H1 (cell line): ENCODE data around the gene USH2A. TPM values are rescaled to one million over a fixed set of nuclear protein-coding genes. Genes with fewer than 3 reads are reported as not detected.

Source experiments
- CTCF ChIA-PET: fragments of 300-600 bp; sonication (Branson Sonifier 250); formaldehyde crosslinking; loops from one replicate; lab custom pipeline; 2021; ENCODE audit not compliant: partially characterized antibody; lab: Charles Lee
- POLR2A ChIA-PET: fragments of 300-600 bp; sonication (Branson Sonifier 250); formaldehyde crosslinking; loops from one replicate; lab custom pipeline; 2021; ENCODE audit warnings: inconsistent platforms; ENCODE audit not compliant: partially characterized antibody; lab: Charles Lee
- DNase-seq, 2 experiments: peaks; one replicate each; pipeline versions ENCODE4 v3.0.0 to v3.0.0-alpha.2; 2010 to 2022; ENCODE audit warnings: low spot score in 2 of 2, low read depth in 1 of 2, mixed read lengths in 1 of 2
- FAIRE-seq: peaks from 2 replicates; lab custom pipeline; 2011; peaks lifted over from hg19 to GRCh38; lab: Jason Lieb, UNC
- H2AFZ ChIP-seq: 2 replicates; pipeline ENCODE4 v1.8.1; 2012; ENCODE audit warnings: low read length, inconsistent platforms
- H2AK5ac ChIP-seq: 2 replicates; pipeline ENCODE4 v1.6.1; 2013; ENCODE audit warnings: low read depth, low read length
- H2BK120ac ChIP-seq: replicated peaks from 2 replicates; pipeline ENCODE3; 2013; ENCODE audit warnings: low read depth, low read length, inconsistent platforms
- H2BK12ac ChIP-seq: 2 replicates; pipeline ENCODE4 v1.6.1; 2013; ENCODE audit warnings: low read depth, low read length
- H2BK15ac ChIP-seq: 2 replicates; pipeline ENCODE4 v1.6.1; 2013; ENCODE audit warnings: low read length
- H2BK20ac ChIP-seq: 2 replicates; pipeline ENCODE4 v1.6.1; 2013; ENCODE audit warnings: low read length
- H2BK5ac ChIP-seq: 2 replicates; pipeline ENCODE4 v1.6.1; 2013; ENCODE audit warnings: low read depth, low read length
- H3K14ac ChIP-seq: 2 replicates; pipeline ENCODE4 v1.6.1; 2013; ENCODE audit warnings: inconsistent platforms; ENCODE audit not compliant: insufficient read length
- H3K18ac ChIP-seq: 2 replicates; pipeline ENCODE4 v1.6.1; 2013; ENCODE audit warnings: low read length; ENCODE audit errors: extremely low read depth
- H3K23ac ChIP-seq: 2 replicates; pipeline ENCODE4 v1.6.1; 2013; ENCODE audit warnings: inconsistent platforms; ENCODE audit not compliant: insufficient read length
- H3K23me2 ChIP-seq: 2 replicates; pipeline ENCODE4 v1.6.1; 2013; ENCODE audit warnings: low read depth, low read length
- H3K27ac ChIP-seq: 2 replicates; pipeline ENCODE4 v1.6.1; 2011; ENCODE audit warnings: low read depth, low read length, inconsistent platforms
- H3K27me3 ChIP-seq, 4 experiments: replicated peaks in 1 of 4; 1 replicate in 1 of 4; 2 replicates in 3 of 4; pipeline versions ENCODE4 v1.6.1 to v1.8.1; 2011 to 2013; ENCODE audit warnings: low read length in 3 of 4, mild to moderate bottlenecking in 3 of 4, inconsistent platforms in 2 of 4, mixed read lengths in 2 of 4, moderate library complexity in 1 of 4; ENCODE audit not compliant: control insufficient read depth in 3 of 4, insufficient read depth in 3 of 4; ENCODE audit errors: extremely low read depth in 1 of 4
- H3K36me3 ChIP-seq, 4 experiments: 2 replicates each; pipeline versions ENCODE4 v1.6.1 to v1.8.1; 2011 to 2013; ENCODE audit warnings: mild to moderate bottlenecking in 4 of 4, low read length in 3 of 4, moderate library complexity in 2 of 4, control low read depth in 1 of 4, inconsistent platforms in 1 of 4; ENCODE audit not compliant: insufficient read depth in 4 of 4, control insufficient read depth in 2 of 4
- H3K4ac ChIP-seq: replicated peaks from 2 replicates; pipeline ENCODE3; 2013; ENCODE audit warnings: low read length, low read depth, mixed read lengths, inconsistent platforms; ENCODE audit not compliant: insufficient read length
- H3K4me1 ChIP-seq, 4 experiments: replicated peaks in 1 of 4; 1 replicate in 1 of 4; 2 replicates in 3 of 4; pipeline versions ENCODE4 v1.6.1 to v1.8.1; 2011 to 2013; ENCODE audit warnings: low read length in 3 of 4, inconsistent platforms in 2 of 4, mixed read lengths in 1 of 4; ENCODE audit not compliant: insufficient read depth in 4 of 4, control insufficient read depth in 3 of 4
- H3K4me2 ChIP-seq, 2 experiments: 2 replicates each; pipeline versions ENCODE4 v1.6.1 to v1.8.1; 2011 to 2013; ENCODE audit warnings: low read depth in 2 of 2, low read length in 2 of 2, control low read depth in 1 of 2, inconsistent platforms in 1 of 2, mild to moderate bottlenecking in 1 of 2; ENCODE audit not compliant: insufficient read depth in 1 of 2
- H3K4me3 ChIP-seq, 4 experiments: fragments of 200-600, 300-600 bp in 1 of 4; sonication (generic), shearing (Covaris generic), sonication (Bioruptor Twin) in 1 of 4; 2 replicates each; pipeline versions ENCODE4 v1.5.1 to v1.8.1; 2011 to 2016; ENCODE audit warnings: low read length in 4 of 4, low read depth in 3 of 4, control low read depth in 2 of 4, inconsistent platforms in 2 of 4, mild to moderate bottlenecking in 2 of 4, mixed read lengths in 1 of 4, moderate library complexity in 1 of 4; ENCODE audit not compliant: insufficient read depth in 2 of 4; ENCODE audit errors: extremely low read depth in 1 of 4
- H3K56ac ChIP-seq: replicated peaks from 2 replicates; pipeline ENCODE3; 2013; ENCODE audit warnings: low read depth, mild to moderate bottlenecking, mixed read lengths, low read length, inconsistent platforms; ENCODE audit not compliant: insufficient read length
- H3K79me1 ChIP-seq: 2 replicates; pipeline ENCODE4 v1.6.1; 2013; ENCODE audit warnings: low read depth, low read length, control low read depth
- H3K79me2 ChIP-seq, 2 experiments: 2 replicates each; pipeline versions ENCODE4 v1.6.1 to v1.8.1; 2012 to 2013; ENCODE audit warnings: low read length in 2 of 2, mild to moderate bottlenecking in 2 of 2, inconsistent platforms in 1 of 2; ENCODE audit not compliant: insufficient read depth in 2 of 2, control insufficient read depth in 1 of 2
- H3K9ac ChIP-seq, 4 experiments: replicated peaks in 1 of 4; 1 replicate in 1 of 4; 2 replicates in 3 of 4; pipeline versions ENCODE4 v1.6.1 to v1.8.1; 2011 to 2013; ENCODE audit warnings: low read depth in 3 of 4, low read length in 3 of 4, control low read depth in 2 of 4, mild to moderate bottlenecking in 2 of 4, moderate library complexity in 2 of 4, inconsistent platforms in 1 of 4; ENCODE audit errors: extremely low read depth in 1 of 4
- H3K9me3 ChIP-seq, 2 experiments: 2 replicates each; pipeline versions ENCODE4 v1.6.1 to v1.8.1; 2012 to 2013; ENCODE audit warnings: mild to moderate bottlenecking in 2 of 2, moderate library complexity in 2 of 2, control low read depth in 1 of 2, inconsistent platforms in 1 of 2, low read depth in 1 of 2, low read length in 1 of 2, mixed read lengths in 1 of 2; ENCODE audit not compliant: insufficient read depth in 2 of 2
- H4K20me1 ChIP-seq, 2 experiments: replicated peaks in 1 of 2; 2 replicates each; pipeline versions ENCODE3 to v1.8.1; 2011 to 2013; ENCODE audit warnings: inconsistent platforms in 2 of 2, low read length in 2 of 2, mild to moderate bottlenecking in 1 of 2; ENCODE audit not compliant: insufficient read depth in 2 of 2, control insufficient read depth in 1 of 2
- H4K5ac ChIP-seq: 2 replicates; pipeline ENCODE4 v1.6.1; 2013; ENCODE audit warnings: low read length, low read depth, mixed read lengths, inconsistent platforms; ENCODE audit not compliant: insufficient read length
- H4K8ac ChIP-seq: 2 replicates; pipeline ENCODE4 v1.8.0; 2013; ENCODE audit warnings: mild to moderate bottlenecking, moderate library complexity, low read length, inconsistent platforms; ENCODE audit not compliant: insufficient read depth; ENCODE audit errors: extremely low read depth
- H4K91ac ChIP-seq: replicated peaks from 2 replicates; pipeline ENCODE3; 2013; ENCODE audit warnings: low read length, mixed read lengths, inconsistent platforms; ENCODE audit not compliant: insufficient read length
- CEBPB ChIP-seq: IDR thresholded peaks from 2 replicates; pipeline ENCODE4 v1.6.1; 2012; ENCODE audit warnings: low read depth, low read length
- MAFK ChIP-seq: IDR thresholded peaks from 2 replicates; pipeline ENCODE4 v1.6.1; 2012; ENCODE audit warnings: low read depth, mild to moderate bottlenecking, improper control_type of control experiment, low read length
- WGBS, 2 experiments: shearing (Covaris generic) in 1 of 2; methylation state at CpG; one replicate each; pipeline versions ENCODE4 v1.1.6 to v1.1.7; 2013 to 2015; ENCODE audit warnings: low lambda C conversion rate in 2 of 2, mixed read lengths in 2 of 2, inconsistent platforms in 1 of 2, low coverage in 1 of 2, missing lambda C conversion rate in 1 of 2; ENCODE audit not compliant: insufficient replicate concordance in 2 of 2, insufficient coverage in 1 of 2, insufficient read length in 1 of 2; ENCODE audit errors: extremely low coverage in 1 of 2, missing lambda C conversion rate in 1 of 2; 5-methylcytosine and 5-hydroxymethylcytosine counted together
- polyA plus RNA-seq, 7 experiments: library from polyadenylated mRNA; depleted of rRNA in 3 of 7; stranded (reverse) in 5 of 7; unstranded in 2 of 7; fragments of >200 nt in 5 of 7; fragments of 200-250 nt in 2 of 7; gene quantifications; 1 replicate in 5 of 7; 2 replicates in 1 of 7; 4 replicates in 1 of 7; pipeline versions ENCODE4 v1.2.1 to v1.2.3, GENCODE V29; 2011 to 2013; ENCODE audit warnings: missing spikeins in 2 of 7, mixed read lengths in 2 of 7
- total RNA-seq: library from RNA; stranded (reverse); fragmentation: NEBNext Ultra II Directional; extraction: Animal tissue kit (Norgen Biotek cat#: 25700); gene quantifications from 2 replicates; pipeline ENCODE4 v1.2.1, GENCODE V29; 2021

The USH2A gene
- total and polyA plus RNA-seq, 2 of the 8 experiments (the other 6 are each of a cell fraction or from before 2014, with no cell fraction given), result 0.02 to 0.17 TPM

GRCh38 chr1:216015116-216015515 is 408.1 kb downstream of the USH2A start:
- Histone ChIP-seq H3K79me1 (no peaks in the 10 kb centered on the region), H3K4me2 (no peak overlapping the region), H3K27me3 (no peaks in the 10 kb centered on the region), H3K4me1 (peaks cover 0 to 9% (median 4%) of the 10 kb centered on the region in 4 experiments; a peak in 2 of 7 replicates), H4K20me1 (no peaks in the 10 kb centered on the region), H2BK12ac (no peak overlapping the region), H3K4me3 (no peak overlapping the region), H4K91ac (no peak overlapping the region), H4K5ac (no peak overlapping the region), H3K36me3 (no peaks in the 10 kb centered on the region), H3K14ac (no peak overlapping the region), H2BK15ac (no peak overlapping the region), H2AK5ac (no peak overlapping the region), H3K27ac (no peak overlapping the region), H2BK20ac (peak overlapping the region; percentile 53; the same call in 1 of the 2 replicates), H3K23me2 (no peaks in the 10 kb centered on the region), H2AFZ (no peak overlapping the region), H3K23ac (no peak overlapping the region), H3K9ac (no peak overlapping the region), H3K56ac (no peak overlapping the region), H3K79me2 (no peaks in the 10 kb centered on the region), H4K8ac (no peak overlapping the region), H3K18ac (0 out of 2 replicates have a peak overlapping the region, but pooled peaks have one; percentile 9), H3K4ac (no peak overlapping the region), H2BK5ac (peak overlapping the region; percentile 10; the same call in 1 of the 2 replicates), H2BK120ac (peak overlapping the region; percentile 55), H3K9me3 (no peaks in the 10 kb centered on the region)
- DNase-seq, result no peak
- no peak for FAIRE-seq
- ChIA-PET POLR2A (no interaction called here), CTCF (no interaction called here)
- 89% methylated on average over 3 of the region's 3 CpGs; no CpG with 5 or more reads in 1 of the 2 experiments for WGBS, 2 experiments
- peak; percentile 70 for TF ChIP-seq MAFK
- TF ChIP-seq CEBPB, result no peak
